Measurements from ENCODE around the gene CA4. TPM values are rescaled to one million over a fixed set of nuclear protein-coding genes. Genes with fewer than 3 reads are reported as not detected.
A peak's percentile ranks its signal among the peaks of the same experiment; 100 is the strongest.
"Not testable (repeated sequence)": the region's sequence is repeated elsewhere in the genome, so short reads cannot be mapped to it uniquely, and the experiment has no call there.

Gene CA4
- 5.4 to 6.7 TPM (median 6.2 TPM) in 3 replicates for total RNA-seq (2021)
- Bru-seq, nascent RNA = percentile 28 among the genes with signal in this experiment
- long read RNA-seq, experiment 1, partial matches to known transcripts = 1 of 4 reads
- long read RNA-seq, experiment 1, other reads (novel, unspliced or antisense) = 2 of 4 reads
- long read RNA-seq, experiment 2, partial matches to known transcripts = 0 of 4 reads
- long read RNA-seq, experiment 2, other reads (novel, unspliced or antisense) = 1 of 4 reads
- long read RNA-seq, experiment 3, partial matches to known transcripts = 0 of 4 reads
- long read RNA-seq, experiment 3, other reads (novel, unspliced or antisense) = 0 of 4 reads

- DNase-seq (ENCODE audit: low spot score) = peak; percentile 54
- Mint-ChIP-seq H3K27ac (no peak within 1 kb of the TSS), H3K36me3 (no peaks in the 10 kb centered on the region), H3K4me3 (peak within 1 kb of the TSS; percentile 75), H3K4me1 (peaks cover 37% of the 10 kb centered on the region), H3K9me3 (no peaks in the 10 kb centered on the region), H3K27me3 (ENCODE audit: low read depth) (peaks cover 59% of the 10 kb centered on the region)
- TF ChIP-seq PRRX2 (CRISPR knock-in tag; IDR thresholded peaks at IDR 0.05) (no peak), ZBTB43 (CRISPR knock-in tag; IDR thresholded peaks at IDR 0.05) (no peak), ATF2 (CRISPR knock-in tag; IDR thresholded peaks at IDR 0.05; ENCODE audit: borderline replicate concordance, low read depth) (no peak), HMGXB4 (CRISPR knock-in tag; IDR thresholded peaks at IDR 0.05) (0 out of 2 replicates have a peak, but pooled peaks have one; percentile 20), ZNF281 (CRISPR knock-in tag; IDR thresholded peaks at IDR 0.05) (peak; percentile 45; the same call in 1 of the 2 replicates), RELA (CRISPR knock-in tag; IDR thresholded peaks at IDR 0.05; ENCODE audit: borderline replicate concordance) (0 out of 2 replicates have a peak, but pooled peaks have one; percentile 73), SP1 (CRISPR knock-in tag; conservative IDR thresholded peaks at IDR 0.05) (peak; percentile 36; the same call in 1 of the 2 replicates), FOXJ3 (CRISPR knock-in tag; IDR thresholded peaks at IDR 0.05; ENCODE audit: borderline replicate concordance) (no peak), NR1H2 (CRISPR knock-in tag; IDR thresholded peaks at IDR 0.05) (no peak), KAT7 (CRISPR knock-in tag; IDR thresholded peaks at IDR 0.05; ENCODE audit: borderline replicate concordance) (peak; percentile 66; the same call in 1 of the 2 replicates)
- CTCF ChIA-PET = interaction anchor here (0.6 to 5.2 kb wide), 8 partner anchors 10 to 531 kb away, joined by 3 to 53 read pairs (median 4); no protein-coding TSS in a partner anchor
- POLR2A ChIA-PET = interaction anchor here (0.8 to 1.3 kb wide), 3 partner anchors 8 to 450 kb away, joined by 3 read pairs; partner anchors contain the start of gene PPM1D
- ATAC-seq = peak; percentile 43
Observed at GRCh38 chr17:60149691-60150582, at the start of gene CA4. CA4 (plus strand) TSS chr17:60149973; CDS start chr17:60150035, 62 bp downstream.

- H3K36me3 Mint-ChIP-seq; ATAC-seq; H3K27me3 Mint-ChIP-seq (ENCODE audit: low read depth); POLR2A ChIA-PET; H3K4me3 Mint-ChIP-seq; H3K9me3 Mint-ChIP-seq; H3K27ac Mint-ChIP-seq; CTCF ChIA-PET; DNase-seq (ENCODE audit: low spot score): not testable (repeated sequence)
- H3K4me1 Mint-ChIP-seq = peaks cover 12% of the 10 kb centered on the region
Observed at GRCh38 chr17:60100577-60100976, 49.2 kb upstream of the CA4 start.

- peak overlapping the region; percentile 17; the same call in 1 of the 2 replicates for H3K27ac Mint-ChIP-seq
- POLR2A ChIA-PET; H3K4me1 Mint-ChIP-seq; H3K36me3 Mint-ChIP-seq; ATAC-seq; H3K27me3 Mint-ChIP-seq (ENCODE audit: low read depth); H3K9me3 Mint-ChIP-seq; DNase-seq (ENCODE audit: low spot score); CTCF ChIA-PET: not testable (repeated sequence)
- H3K4me3 Mint-ChIP-seq = peak overlapping the region; percentile 43
Observed at GRCh38 chr17:60102015-60102631, 47.6 kb upstream of the CA4 start.
